NCI-H82 treated with DMSO at 0.1 percent for 48 hours (cell line): ENCODE measurements around the gene RPRML.

ENCODE experiments used
- DNase-seq: peaks from one replicate; lab custom pipeline; 2025; ENCODE audit not compliant: unreplicated experiment; lab: John Stamatoyannopoulos, UW

Gene RPRML

GRCh38 chr17:46947216-46947615 is 31.8 kb downstream of the RPRML start:
- no peak for DNase-seq

- DNase-seq, result no peak
Measured at GRCh38 chr17:46944931-46945330, 34.1 kb downstream of the RPRML start.

GRCh38 chr17:46943501-46944393 is 35.3 kb downstream of the RPRML start:
- DNase-seq, result no peak

- no peak for DNase-seq
Measured at GRCh38 chr17:46943218-46943500, 35.9 kb downstream of the RPRML start.

GRCh38 chr17:46942441-46943217 is 36.4 kb downstream of the RPRML start:
- peak; percentile 37 for DNase-seq

- DNase-seq, result peak; percentile 70
Measured at GRCh38 chr17:46940692-46941404, 38.2 kb downstream of the RPRML start.

GRCh38 chr17:46935658-46936266 is 43.3 kb downstream of the RPRML start:
- DNase-seq, result no peak

- DNase-seq, result no peak
Measured at GRCh38 chr17:46931596-46931995, 47.5 kb downstream of the RPRML start.

GRCh38 chr17:46930051-46930450 is 49.0 kb downstream of the RPRML start:
- DNase-seq, result no peak

- DNase-seq, result no peak
Measured at GRCh38 chr17:46929413-46929812, 49.6 kb downstream of the RPRML start.

- DNase-seq, result no peak
Measured at GRCh38 chr17:46928467-46929261, 50.4 kb downstream of the RPRML start.
